ENCODE measurements around the gene OSBPL2.

Gene OSBPL2

DNA sequence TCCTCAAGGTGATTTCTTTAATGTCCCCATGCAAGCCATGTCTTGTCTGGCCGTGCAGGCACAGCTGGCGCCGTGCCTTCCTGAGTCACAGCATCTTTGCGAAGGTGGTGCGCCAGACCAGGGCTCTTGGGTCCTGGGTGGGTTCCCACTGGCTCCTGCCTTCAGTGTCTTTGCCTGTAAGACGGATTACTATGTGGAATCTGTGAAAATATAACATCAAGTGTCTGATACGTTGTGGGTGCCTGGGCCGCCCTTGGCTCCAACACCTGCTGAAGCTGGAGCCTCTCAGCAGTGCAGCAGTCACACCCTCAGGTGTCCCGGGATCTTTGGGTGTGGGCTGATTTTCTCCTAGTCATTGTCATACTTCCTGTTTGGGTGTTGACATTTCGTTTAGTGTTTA lies 3.2 kb downstream of the OSBPL2 start:
- peak overlapping the region; percentile 72 for H3K27ac ChIP-seq
- ChIA-PET POLR2A (ENCODE audit: low non-redundant PET) (interaction anchor here (0.7 kb wide), 1 partner anchor 120 kb away, joined by 3 read pairs; no protein-coding TSS in a partner anchor), CTCF (interaction anchor here (0.6 to 1.2 kb wide), 3 partner anchors 13 to 82 kb away, joined by 3 to 6 read pairs (median 4); no protein-coding TSS in a partner anchor)

DNA sequence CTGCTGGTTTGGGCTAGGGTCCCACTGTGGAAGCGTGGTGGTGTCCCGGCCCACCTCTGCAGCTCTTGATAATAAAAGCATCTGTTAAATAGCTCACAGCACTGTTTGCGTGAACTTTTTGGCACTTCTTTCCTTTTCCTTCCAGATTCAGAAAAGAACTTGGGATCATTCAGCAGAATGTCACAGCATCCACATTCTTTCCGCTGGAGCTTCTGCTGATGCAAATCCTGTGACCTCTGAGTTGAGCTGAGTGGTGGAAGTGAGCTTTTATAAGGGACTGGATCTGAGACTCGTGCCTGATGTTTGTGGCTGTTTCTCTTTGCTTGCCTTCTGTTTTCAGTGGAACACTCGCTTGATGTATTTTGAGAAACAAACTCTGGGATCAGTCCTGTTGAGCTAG lies 3.9 kb downstream of the OSBPL2 start:
- DNase-seq (ENCODE audit: low spot score): no peak
- TF ChIP-seq, protein P1, sequence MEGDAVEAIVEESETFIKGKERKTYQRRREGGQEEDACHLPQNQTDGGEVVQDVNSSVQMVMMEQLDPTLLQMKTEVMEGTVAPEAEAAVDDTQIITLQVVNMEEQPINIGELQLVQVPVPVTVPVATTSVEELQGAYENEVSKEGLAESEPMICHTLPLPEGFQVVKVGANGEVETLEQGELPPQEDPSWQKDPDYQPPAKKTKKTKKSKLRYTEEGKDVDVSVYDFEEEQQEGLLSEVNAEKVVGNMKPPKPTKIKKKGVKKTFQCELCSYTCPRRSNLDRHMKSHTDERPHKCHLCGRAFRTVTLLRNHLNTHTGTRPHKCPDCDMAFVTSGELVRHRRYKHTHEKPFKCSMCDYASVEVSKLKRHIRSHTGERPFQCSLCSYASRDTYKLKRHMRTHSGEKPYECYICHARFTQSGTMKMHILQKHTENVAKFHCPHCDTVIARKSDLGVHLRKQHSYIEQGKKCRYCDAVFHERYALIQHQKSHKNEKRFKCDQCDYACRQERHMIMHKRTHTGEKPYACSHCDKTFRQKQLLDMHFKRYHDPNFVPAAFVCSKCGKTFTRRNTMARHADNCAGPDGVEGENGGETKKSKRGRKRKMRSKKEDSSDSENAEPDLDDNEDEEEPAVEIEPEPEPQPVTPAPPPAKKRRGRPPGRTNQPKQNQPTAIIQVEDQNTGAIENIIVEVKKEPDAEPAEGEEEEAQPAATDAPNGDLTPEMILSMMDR (conservative IDR thresholded peaks at IDR 0.05; ENCODE audit: low read depth): no peak
- H3K27ac ChIP-seq: peak overlapping the region; percentile 72
- CTCF ChIA-PET: interaction anchor here (0.6 to 1.2 kb wide), 3 partner anchors 12 to 656 kb away, joined by 3 read pairs; no protein-coding TSS in a partner anchor
- POLR2A ChIA-PET (ENCODE audit: low non-redundant PET): interaction anchor here (0.6 to 0.7 kb wide), 2 partner anchors 8 to 120 kb away, joined by 3 read pairs; no protein-coding TSS in a partner anchor

More for the DNA sequence above, 3.2 kb downstream of the OSBPL2 start:
- peak; percentile 68 for DNase-seq (ENCODE audit: low spot score)
- TF ChIP-seq, protein P1 (conservative IDR thresholded peaks at IDR 0.05; ENCODE audit: low read depth): no peak

DNA sequence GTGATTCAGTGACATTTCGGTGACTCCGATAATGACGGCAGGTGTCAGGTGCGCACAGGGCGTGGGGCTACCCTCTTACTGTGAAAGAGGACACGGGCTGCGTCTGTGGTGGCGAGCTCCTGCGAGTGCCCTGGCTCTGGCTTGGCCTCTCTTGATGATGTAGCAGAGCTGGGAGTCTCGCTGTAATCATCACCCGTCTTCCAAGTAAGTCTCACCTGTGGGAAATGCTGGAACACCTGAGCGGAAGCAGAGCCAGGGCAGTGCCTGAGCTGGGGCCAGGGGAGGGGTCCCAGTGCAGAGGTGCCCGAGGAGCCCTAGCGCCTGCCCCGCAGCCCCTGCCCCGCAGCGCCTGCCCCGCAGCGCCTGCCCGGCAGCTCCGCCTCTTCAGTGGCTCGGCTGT lies 4.8 kb downstream of the OSBPL2 start:
- TF ChIP-seq, protein P1 (conservative IDR thresholded peaks at IDR 0.05; ENCODE audit: low read depth): no peak
- DNase-seq (ENCODE audit: low spot score): no peak
- H3K27ac ChIP-seq: peak overlapping the region; percentile 72
- CTCF ChIA-PET: interaction anchor here (0.7 kb wide), 2 partner anchors 20 to 79 kb away, joined by 3 read pairs; no protein-coding TSS in a partner anchor
- POLR2A ChIA-PET (ENCODE audit: low non-redundant PET): no interaction called here

DNA sequence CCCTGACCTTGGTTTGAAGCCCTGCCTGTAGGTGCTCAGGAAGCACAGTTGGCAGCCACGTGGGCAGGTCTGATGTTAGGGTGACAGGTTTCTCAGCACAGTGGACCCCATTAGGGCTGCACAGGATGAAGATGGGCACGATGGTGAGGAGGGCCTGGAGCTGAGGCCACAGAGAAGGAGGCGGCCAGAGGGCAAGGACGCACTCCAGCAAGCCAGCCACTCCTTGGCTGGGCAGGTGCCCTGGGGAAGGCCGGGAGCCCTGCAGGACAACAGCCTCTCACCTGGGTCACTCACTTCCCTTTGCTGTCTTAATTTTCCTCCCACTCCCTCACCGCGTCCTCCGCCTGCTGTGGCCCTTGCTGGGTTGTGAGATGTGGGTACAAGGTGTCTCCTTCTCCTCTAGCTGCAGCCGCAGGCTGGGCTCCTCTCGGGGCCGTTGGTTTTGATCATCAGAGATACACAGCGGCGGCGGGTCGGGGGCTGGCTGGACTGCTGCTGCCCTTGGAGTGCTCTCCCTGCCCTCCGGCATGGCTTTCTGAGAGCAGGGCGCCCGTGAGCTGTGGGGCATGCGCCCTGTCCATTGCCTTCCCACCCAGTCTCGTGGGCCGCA lies 5.7 kb downstream of the OSBPL2 start:
- CTCF ChIA-PET: interaction anchor here (0.7 kb wide), 1 partner anchor 21 kb away, joined by 3 read pairs; no protein-coding TSS in a partner anchor
- DNase-seq (ENCODE audit: low spot score): no peak
- H3K27ac ChIP-seq: peak overlapping the region; percentile 72; the same call in 1 of the 2 replicates
- POLR2A ChIA-PET (ENCODE audit: low non-redundant PET): no interaction called here
- TF ChIP-seq, protein P1 (conservative IDR thresholded peaks at IDR 0.05; ENCODE audit: low read depth): no peak

DNA sequence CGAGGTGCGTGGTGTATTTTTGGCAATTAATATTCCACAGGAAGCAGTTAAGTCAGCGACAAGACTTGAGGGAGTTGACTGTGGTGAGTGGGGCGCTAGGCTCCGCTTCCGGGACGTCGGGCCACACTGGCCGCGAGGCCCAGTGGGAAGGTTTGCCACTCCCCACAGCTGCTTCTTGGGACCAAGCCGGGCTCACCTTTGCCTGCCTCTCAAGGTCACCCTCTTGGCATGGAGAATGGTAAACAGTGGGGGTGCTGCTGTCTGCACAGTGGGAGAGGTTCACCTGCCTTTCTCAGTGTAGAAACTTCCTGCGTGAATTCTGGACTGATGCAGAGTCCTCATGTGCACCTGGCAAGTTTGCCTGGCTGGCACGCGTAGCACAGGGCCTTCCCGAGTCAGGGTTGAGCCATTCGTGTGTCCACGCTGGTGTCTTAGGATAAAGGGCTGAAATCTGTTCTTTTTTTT lies 6.4 kb downstream of the OSBPL2 start:
- TF ChIP-seq, protein P1 (conservative IDR thresholded peaks at IDR 0.05; ENCODE audit: low read depth): no peak
- CTCF ChIA-PET: interaction anchor here (0.6 to 0.7 kb wide), 2 partner anchors 10 to 13 kb away, joined by 3 read pairs; no protein-coding TSS in a partner anchor
- POLR2A ChIA-PET (ENCODE audit: low non-redundant PET): interaction anchor here (0.6 kb wide), 1 partner anchor 24 kb away, joined by 4 read pairs; no protein-coding TSS in a partner anchor
- DNase-seq (ENCODE audit: low spot score): no peak
- 0 out of 2 replicates have a peak overlapping the region, but pooled peaks have one; percentile 4 for H3K27ac ChIP-seq

DNA sequence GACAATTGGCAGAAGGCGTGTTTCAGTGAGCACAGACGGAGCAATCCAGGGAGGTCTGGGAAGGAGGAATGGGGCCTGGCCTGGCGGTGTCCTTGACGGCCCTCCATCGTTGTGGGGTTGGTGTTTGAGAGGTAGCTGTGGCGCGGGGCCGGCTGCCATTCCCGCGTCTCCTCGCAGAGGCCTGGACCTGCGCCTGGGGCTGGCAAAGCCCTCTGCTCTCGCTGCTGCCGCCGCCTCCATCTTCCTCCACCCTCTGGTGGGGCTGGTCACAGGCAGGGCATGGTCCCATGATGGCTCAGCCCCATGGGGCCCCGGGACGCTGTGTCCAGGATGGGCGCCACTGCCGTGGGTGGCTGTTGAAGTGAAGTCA lies 7.6 kb downstream of the OSBPL2 start:
- no peak for DNase-seq (ENCODE audit: low spot score)
- TF ChIP-seq, protein P1 (conservative IDR thresholded peaks at IDR 0.05; ENCODE audit: low read depth): no peak
- peak overlapping the region; percentile 4; the same call in 1 of the 2 replicates for H3K27ac ChIP-seq
- POLR2A ChIA-PET (ENCODE audit: low non-redundant PET): no interaction called here
- CTCF ChIA-PET: interaction anchor here (0.5 kb wide), 1 partner anchor 18 kb away, joined by 3 read pairs; no protein-coding TSS in a partner anchor
